IMR-90 (cell line): ENCODE data around the gene PTGR3. TPM values are rescaled to one million over a fixed set of nuclear protein-coding genes. Genes with fewer than 3 reads are reported as not detected.

Source experiments
- ATAC-seq: fragments of 200-7000 bp; cut with Tn5 transposase; 2 replicates; pipeline ENCODE4 v1.9.1; 2020; ENCODE audit warnings: low read depth, mild to moderate bottlenecking, moderate library complexity
- BruUV-seq: library from RNA; stranded (reverse); fragments of 400-500 nt; replicated peaks from 2 replicates; lab custom pipeline; 2021; lab: Mats Ljungman, UMichigan
- CTCF ChIA-PET: fragments of 300-600 bp; formaldehyde crosslinking; extraction: SDS; loops from one replicate; lab custom pipeline; 2021; ENCODE audit warnings: antibody characterized with exemption; lab: Yijun Ruan, JAX
- POLR2A ChIA-PET: fragments of 300-600 bp; sonication (Branson Sonifier 250); formaldehyde crosslinking; loops from one replicate; lab custom pipeline; 2022; ENCODE audit warnings: antibody characterized with exemption; ENCODE audit not compliant: unreplicated experiment; lab: Charles Lee
- DNase-seq: peaks from one replicate; pipeline ENCODE4 v3.0.0; 2013
- H2AFZ ChIP-seq: replicated peaks from 2 replicates; pipeline ENCODE3; 2013; ENCODE audit warnings: low read length, mild to moderate bottlenecking; ENCODE audit not compliant: poor library complexity
- H2AK5ac ChIP-seq: 2 replicates; pipeline ENCODE4 v1.6.1; 2013; ENCODE audit warnings: low read depth, low read length, inconsistent platforms
- H2AK9ac ChIP-seq: replicated peaks from 2 replicates; pipeline ENCODE3; 2013; ENCODE audit warnings: mild to moderate bottlenecking, low read depth, low read length, moderate library complexity; ENCODE audit not compliant: poor library complexity
- H2BK120ac ChIP-seq: 2 replicates; pipeline ENCODE4 v1.6.1; 2013; ENCODE audit warnings: low read depth, low read length, inconsistent platforms
- H2BK15ac ChIP-seq: 3 replicates; pipeline ENCODE4 v1.6.1; 2013; ENCODE audit warnings: low read depth, low read length, inconsistent platforms
- H2BK20ac ChIP-seq: 2 replicates; pipeline ENCODE4 v1.6.1; 2013; ENCODE audit warnings: low read depth, mild to moderate bottlenecking, inconsistent platforms, low read length, moderate library complexity
- H2BK5ac ChIP-seq: 2 replicates; pipeline ENCODE4 v1.6.1; 2013; ENCODE audit warnings: mild to moderate bottlenecking, low read depth, low read length, inconsistent platforms; ENCODE audit not compliant: poor library complexity, severe bottlenecking
- H3K14ac ChIP-seq: replicated peaks from 2 replicates; pipeline ENCODE4 v1.6.1; 2013; ENCODE audit warnings: low read depth, low read length, inconsistent platforms
- H3K18ac ChIP-seq: 2 replicates; pipeline ENCODE4 v1.6.1; 2013; ENCODE audit warnings: low read depth, low read length, control low read depth
- H3K23ac ChIP-seq: 2 replicates; pipeline ENCODE4 v1.6.1; 2013; ENCODE audit warnings: low read depth, low read length, inconsistent platforms
- H3K27ac ChIP-seq: 2 replicates; pipeline ENCODE4 v1.5.1; 2013; ENCODE audit warnings: mild to moderate bottlenecking, control low read depth, low read length; ENCODE audit not compliant: insufficient read depth
- H3K27me3 ChIP-seq: 2 replicates; pipeline ENCODE4 v1.6.1; 2013; ENCODE audit warnings: low read length; ENCODE audit not compliant: control insufficient read depth, insufficient read depth
- H3K36me3 ChIP-seq: 2 replicates; pipeline ENCODE4 v1.6.1; 2013; ENCODE audit warnings: low read length, mixed read lengths; ENCODE audit not compliant: control insufficient read depth, insufficient read depth
- H3K4ac ChIP-seq: 2 replicates; pipeline ENCODE4 v1.6.1; 2013; ENCODE audit warnings: low read depth, low read length, inconsistent platforms
- H3K4me1 ChIP-seq: 2 replicates; pipeline ENCODE4 v1.6.1; 2013; ENCODE audit warnings: low read length, mixed read lengths; ENCODE audit not compliant: control insufficient read depth, insufficient read depth
- H3K4me2 ChIP-seq: 2 replicates; pipeline ENCODE4 v1.6.1; 2013; ENCODE audit warnings: low read depth, mild to moderate bottlenecking, control low read depth, low read length, moderate library complexity
- H3K4me3 ChIP-seq: 2 replicates; pipeline ENCODE4 v1.5.1; 2013; ENCODE audit warnings: low read depth, mild to moderate bottlenecking, control low read depth, low read length, moderate library complexity; ENCODE audit not compliant: insufficient read depth
- H3K56ac ChIP-seq: 2 replicates; pipeline ENCODE4 v1.6.1; 2013; ENCODE audit warnings: low read length, inconsistent platforms; ENCODE audit not compliant: insufficient read depth; ENCODE audit errors: extremely low read depth
- H3K79me1 ChIP-seq, 2 experiments: 2 replicates each; pipeline ENCODE4 v1.6.1; 2013; ENCODE audit warnings: low read length in 2 of 2, inconsistent platforms in 1 of 2, low read depth in 1 of 2
- H3K9ac ChIP-seq: 2 replicates; pipeline ENCODE4 v1.6.1; 2013; ENCODE audit warnings: low read depth, low read length, control low read depth
- H3K9me1 ChIP-seq: 2 replicates; pipeline ENCODE4 v1.6.1; 2013; ENCODE audit warnings: low read length, inconsistent platforms; ENCODE audit not compliant: insufficient read depth
- H3K9me3 ChIP-seq: 2 replicates; pipeline ENCODE4 v1.6.1; 2013; ENCODE audit warnings: low read length; ENCODE audit not compliant: control insufficient read depth, insufficient read depth
- H4K20me1 ChIP-seq: 2 replicates; pipeline ENCODE4 v1.6.1; 2013; ENCODE audit warnings: low read length, inconsistent platforms; ENCODE audit not compliant: insufficient read depth
- H4K5ac ChIP-seq: 2 replicates; pipeline ENCODE4 v1.6.1; 2013; ENCODE audit warnings: mild to moderate bottlenecking, low read depth, low read length, control low read depth
- H4K8ac ChIP-seq, 2 experiments: 2 replicates each; pipeline ENCODE4 v1.6.1; 2013; ENCODE audit warnings: low read depth in 2 of 2, low read length in 2 of 2, control low read depth in 1 of 2, inconsistent platforms in 1 of 2
- H4K91ac ChIP-seq: 2 replicates; pipeline ENCODE4 v1.6.1; 2013; ENCODE audit warnings: low read depth, low read length, inconsistent platforms; ENCODE audit not compliant: insufficient read depth
- FOS ChIP-seq: fragments of 150-350 bp; IDR thresholded peaks from 2 replicates; pipeline ENCODE4 v1.6.1; 2016; ENCODE audit warnings: low read depth, low read length
- MAZ ChIP-seq: IDR thresholded peaks from 2 replicates; pipeline ENCODE4 v1.6.1; 2012; ENCODE audit warnings: low read depth, mild to moderate bottlenecking, low read length, improper control_type of control experiment, moderate library complexity, borderline replicate concordance
- WGBS, 2 experiments: methylation state at CpG; one replicate each; pipeline versions ENCODE4 v1.1.5 to v1.1.7; 2013; ENCODE audit warnings: missing lambda C conversion rate in 2 of 2; ENCODE audit not compliant: insufficient read length in 1 of 2; ENCODE audit errors: extremely low coverage in 2 of 2; 5-methylcytosine and 5-hydroxymethylcytosine counted together
- dilution Hi-C: fragments of 300-500 bp; cut with HindIII; formaldehyde crosslinking; loops from one replicate; pipeline ENCODE4 v1.14.3; 2018; ENCODE audit warnings: low sequenced_read_pairs; ENCODE audit not compliant: unreplicated experiment
- in situ Hi-C: fragments of 300-500 bp; cut with MboI; formaldehyde crosslinking; loops from 3 replicates; pipeline ENCODE4 v1.14.3; 2019; ENCODE audit warnings: low sequenced_read_pairs, inconsistent platforms, mixed read lengths
- intact Hi-C: fragments of 100-400 bp; cut with micrococcal nuclease; formaldehyde crosslinking; loops from 2 replicates; pipeline ENCODE4 v1.10.0; 2022
- polyA plus RNA-seq, 3 experiments: library from polyadenylated mRNA; depleted of rRNA; stranded (reverse); fragments of >200 nt; gene quantifications; 2 replicates each; pipeline ENCODE4 v1.2.3, GENCODE V29; 2012; ENCODE audit warnings: low replicate concordance in 1 of 3
- total RNA-seq: library from RNA; depleted of rRNA; stranded (reverse); fragments of >200 nt; gene quantifications from 2 replicates; pipeline ENCODE4 v1.2.3, GENCODE V29; 2012

The PTGR3 gene
- total and polyA plus RNA-seq, 2 of the 4 experiments (the other 2 are of a cell fraction): 16.1 to 26.4 TPM

GRCh38 chr18:75208155-75208835 lies 644 bp downstream of the PTGR3 start:
- WGBS, 2 experiments: 0% methylated on average over 13 of the region's 65 CpGs; no CpG with 5 or more reads in 1 of the 2 experiments
- in situ Hi-C loops: loop anchor here (5.0 to 25.0 kb wide), 2 partner anchors 274 to 1154 kb away; no protein-coding TSS in a partner anchor
- peak overlapping the region; percentile 88 for H2AFZ ChIP-seq

More at GRCh38 chr18:75208155-75208835, 644 bp downstream of the PTGR3 start:
- Histone ChIP-seq H2BK5ac (peak overlapping the region; percentile 91), H3K4ac (peak overlapping the region; percentile 83), H4K91ac (peak overlapping the region; percentile 41), H3K36me3 (no peaks in the 10 kb centered on the region), H4K5ac (peak overlapping the region; percentile 34; the same call in 1 of the 2 replicates), H3K27ac (peak overlapping the region; percentile 98), H2BK120ac (peak overlapping the region; percentile 10), H3K27me3 (no peaks in the 10 kb centered on the region), H2BK20ac (no peak overlapping the region), H3K9ac (peak overlapping the region; percentile 85), H3K4me2 (peak overlapping the region; percentile 86), H4K8ac (peak overlapping the region in 1 of 2 experiments; percentile 64; a peak in 2 of 4 replicates), H3K79me1 (peaks cover 11 to 30% of the 10 kb centered on the region in 2 experiments), H3K23ac (peak overlapping the region; percentile 88), H4K20me1 (peaks cover 4% of the 10 kb centered on the region; the same call in 1 of the 2 replicates), H3K18ac (peak overlapping the region; percentile 68), H3K4me1 (peaks cover 8% of the 10 kb centered on the region), H2AK9ac (peak overlapping the region; percentile 59), H3K9me3 (no peaks in the 10 kb centered on the region), H3K4me3 (peak overlapping the region; percentile 90), H2AK5ac (peak overlapping the region; percentile 45; the same call in 1 of the 2 replicates), H3K56ac (peak overlapping the region; percentile 49; the same call in 1 of the 2 replicates), H3K14ac (peak overlapping the region; percentile 85), H3K9me1 (no peaks in the 10 kb centered on the region), H2BK15ac (no peak overlapping the region; the same call in 2 of the 3 replicates)
- peak; percentile 2 for ATAC-seq
- dilution Hi-C loops: no loop called here
- DNase-seq: peak; percentile 60
- BruUV-seq: no TSS peak
- CTCF ChIA-PET: no interaction called here
- TF ChIP-seq MAZ (peak; percentile 24; the same call in 1 of the 2 replicates), FOS (no peak)
- POLR2A ChIA-PET: interaction anchor here (0.6 kb wide), 1 partner anchor 92 kb away, joined by 3 read pairs; no protein-coding TSS in a partner anchor
- intact Hi-C loops: loop anchor here (5.0 to 10.0 kb wide), 5 partner anchors 263 to 1139 kb away; no protein-coding TSS in a partner anchor
